Measurements from ENCODE around the gene CHST11. TPM values are rescaled to one million over a fixed set of nuclear protein-coding genes. Genes with fewer than 3 reads are reported as not detected.

The CHST11 gene
- total RNA-seq, 1 donor from 2014 or later = 46.2 TPM

DNA sequence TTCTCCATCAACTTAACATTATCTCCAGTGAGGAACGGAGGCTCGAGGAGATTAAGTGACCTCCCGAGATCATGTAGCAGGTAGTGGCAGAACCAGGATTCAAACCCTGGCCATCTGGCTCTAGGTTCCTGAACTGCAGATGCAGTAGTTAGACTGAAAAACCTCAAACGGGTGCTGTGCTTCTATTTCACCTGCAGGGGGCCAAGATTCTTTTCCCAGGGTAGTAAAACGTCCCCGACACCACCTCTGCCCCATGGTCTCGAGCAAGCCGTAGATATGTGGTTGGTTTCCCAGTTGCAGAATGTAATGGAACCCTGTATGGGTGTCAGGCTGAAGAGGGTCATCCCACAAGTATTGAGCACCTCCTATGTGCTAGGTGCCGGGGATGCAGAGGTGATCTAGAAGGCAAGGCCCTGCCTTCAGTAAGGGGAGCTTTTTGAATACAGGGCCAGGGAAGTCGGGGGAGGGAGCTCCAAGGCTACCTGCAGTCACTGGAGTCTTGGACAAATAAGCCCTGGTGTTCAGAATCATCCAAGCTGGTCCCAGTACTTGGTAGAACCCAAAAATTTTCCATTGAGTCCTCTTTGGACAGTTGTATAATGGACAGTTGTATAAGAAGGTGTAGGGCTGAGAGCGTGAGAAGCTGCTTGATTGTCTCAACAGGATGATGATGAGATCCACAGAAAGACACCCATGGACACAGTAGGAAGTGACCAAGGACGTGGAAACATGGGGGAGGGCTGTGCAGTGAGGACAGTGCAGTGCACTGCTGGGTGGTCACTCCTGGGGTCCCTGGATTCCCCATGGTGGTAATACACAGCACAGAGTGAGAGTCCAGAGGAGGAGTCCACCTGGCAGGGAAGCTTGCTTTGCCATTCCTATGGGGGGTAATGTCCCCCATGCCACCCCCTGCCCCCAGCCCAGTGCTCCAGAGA, 197.2 kb downstream of the CHST11 start:
- H3K27me3 ChIP-seq (ENCODE audit: low read depth) = no peaks in the 10 kb centered on the region
- H3K27ac ChIP-seq = no peak overlapping the region
- H3K9me3 ChIP-seq = no peaks in the 10 kb centered on the region
- no peak for TF ChIP-seq CTCF (IDR thresholded peaks at IDR 0.05)
- ATAC-seq = no peak
- intact Hi-C loops (cut with DNase I) = no loop called here
- H3K4me1 ChIP-seq = peaks cover 30% of the 10 kb centered on the region
- DNase-seq = no peak
- no peak overlapping the region for H3K4me3 ChIP-seq
- no peaks in the 10 kb centered on the region for H3K36me3 ChIP-seq

- Histone ChIP-seq H3K27ac (no peak overlapping the region), H3K9me3 (no peaks in the 10 kb centered on the region), H3K36me3 (no peaks in the 10 kb centered on the region), H3K4me1 (peaks cover 22% of the 10 kb centered on the region), H3K27me3 (ENCODE audit: low read depth) (no peaks in the 10 kb centered on the region), H3K4me3 (no peak overlapping the region)
- intact Hi-C loops (cut with DNase I) = no loop called here
- no peak for TF ChIP-seq CTCF (IDR thresholded peaks at IDR 0.05)
- no peak for ATAC-seq
- no peak for DNase-seq
Measured at GRCh38 chr12:104654665-104655609, 198.2 kb downstream of the CHST11 start.

DNA sequence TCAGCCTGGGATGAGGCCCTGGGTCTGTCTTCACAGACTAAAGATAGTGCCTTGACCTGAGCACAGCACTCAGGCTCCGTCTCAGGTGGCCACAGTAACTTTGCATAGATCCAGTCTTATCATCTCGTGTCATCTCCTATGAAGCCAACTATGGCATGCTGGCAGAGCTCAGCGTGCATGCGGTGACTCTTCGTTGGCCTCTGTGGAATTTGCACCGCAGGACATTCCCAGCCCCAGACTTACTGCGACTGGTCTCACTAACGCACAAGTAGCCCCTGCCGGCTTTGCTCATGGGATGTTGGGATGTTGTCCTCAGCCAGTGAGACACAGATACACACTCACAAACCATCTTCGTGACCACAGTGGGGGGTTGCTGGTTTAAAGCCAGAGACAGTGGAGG, 199.6 kb downstream of the CHST11 start:
- Histone ChIP-seq H3K9me3 (no peaks in the 10 kb centered on the region), H3K36me3 (no peaks in the 10 kb centered on the region), H3K27ac (no peak overlapping the region), H3K4me1 (peaks cover 11% of the 10 kb centered on the region), H3K4me3 (no peak overlapping the region), H3K27me3 (ENCODE audit: low read depth) (no peaks in the 10 kb centered on the region)
- intact Hi-C loops (cut with DNase I) = no loop called here
- DNase-seq = no peak
- no peak for TF ChIP-seq CTCF (IDR thresholded peaks at IDR 0.05)
- no peak for ATAC-seq

DNA sequence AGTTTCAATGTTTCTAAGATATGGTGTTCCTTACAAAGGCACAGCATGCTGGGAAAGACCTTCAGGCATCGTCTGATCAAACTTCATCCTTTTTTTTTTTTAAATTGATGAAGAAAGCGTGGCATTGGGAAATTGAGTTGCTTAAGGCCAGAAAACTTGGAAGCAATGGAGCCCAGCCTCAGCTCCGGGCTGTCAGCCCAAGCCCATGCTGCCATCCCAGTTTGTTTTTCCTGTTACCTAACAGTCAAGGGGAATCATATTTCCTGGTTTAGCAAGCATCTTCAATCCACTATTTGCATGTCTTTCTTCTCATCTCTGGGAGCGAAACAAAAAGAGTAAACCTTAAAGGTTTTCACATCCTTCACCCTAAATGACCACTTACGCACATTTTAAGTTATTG, 200.2 kb downstream of the CHST11 start:
- Histone ChIP-seq H3K4me3 (no peak overlapping the region), H3K9me3 (no peaks in the 10 kb centered on the region), H3K27me3 (ENCODE audit: low read depth) (no peaks in the 10 kb centered on the region), H3K27ac (no peak overlapping the region), H3K4me1 (peaks cover 6% of the 10 kb centered on the region), H3K36me3 (no peaks in the 10 kb centered on the region)
- ATAC-seq = no peak
- intact Hi-C loops (cut with DNase I) = no loop called here
- TF ChIP-seq CTCF (IDR thresholded peaks at IDR 0.05) = no peak
- DNase-seq = no peak

DNA sequence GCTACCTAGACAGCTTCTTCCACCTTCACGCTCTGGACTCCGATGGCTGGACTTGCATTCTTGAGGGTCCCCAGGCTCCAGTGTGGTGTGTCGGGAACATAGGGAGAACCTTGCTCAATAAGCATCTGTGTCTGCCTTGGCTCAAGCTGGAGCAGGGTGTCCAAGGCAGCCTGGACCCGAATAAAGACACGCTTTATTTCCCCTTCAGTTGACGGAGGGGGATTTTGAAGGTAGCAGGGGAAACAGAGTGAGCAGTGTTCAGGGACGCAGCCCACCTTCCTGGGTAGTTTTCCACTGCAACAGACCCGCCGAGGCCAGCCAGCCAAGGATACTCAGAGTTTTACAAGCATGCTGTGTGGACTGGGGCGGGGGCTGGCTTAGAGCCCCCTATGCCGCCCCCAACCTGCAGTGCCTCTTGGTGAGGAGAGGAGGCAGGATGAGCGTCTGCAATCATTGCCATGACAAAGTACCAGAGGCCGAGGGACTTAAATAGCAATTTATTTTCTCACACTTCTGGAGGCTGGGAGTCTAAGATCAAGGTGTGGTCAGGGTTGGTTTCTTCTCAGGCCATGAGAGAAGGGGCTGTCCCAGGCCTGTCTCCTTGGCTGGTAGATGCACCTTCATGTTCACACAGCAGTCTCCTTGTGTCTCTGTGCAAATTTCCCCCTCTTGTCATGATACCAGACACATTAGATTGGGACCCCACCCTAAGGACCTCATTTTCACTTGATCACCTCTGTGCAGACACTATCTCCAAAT, 201.2 kb downstream of the CHST11 start:
- Histone ChIP-seq H3K4me1 (no peaks in the 10 kb centered on the region), H3K4me3 (no peak overlapping the region), H3K9me3 (no peaks in the 10 kb centered on the region), H3K27ac (no peak overlapping the region), H3K27me3 (ENCODE audit: low read depth) (no peaks in the 10 kb centered on the region), H3K36me3 (no peaks in the 10 kb centered on the region)
- intact Hi-C loops (cut with DNase I) = no loop called here
- ATAC-seq (no peak), DNase-seq (no peak)
- TF ChIP-seq CTCF (IDR thresholded peaks at IDR 0.05) = no peak

Data from lower lobe of right lung (tissue), 2 donors.